GF-D8 (cell line): ENCODE results near the gene PSTPIP1.

Source experiments
- DNase-seq: peaks from one replicate; lab custom pipeline; 2025; lab: John Stamatoyannopoulos, UW

The PSTPIP1 gene

DNA sequence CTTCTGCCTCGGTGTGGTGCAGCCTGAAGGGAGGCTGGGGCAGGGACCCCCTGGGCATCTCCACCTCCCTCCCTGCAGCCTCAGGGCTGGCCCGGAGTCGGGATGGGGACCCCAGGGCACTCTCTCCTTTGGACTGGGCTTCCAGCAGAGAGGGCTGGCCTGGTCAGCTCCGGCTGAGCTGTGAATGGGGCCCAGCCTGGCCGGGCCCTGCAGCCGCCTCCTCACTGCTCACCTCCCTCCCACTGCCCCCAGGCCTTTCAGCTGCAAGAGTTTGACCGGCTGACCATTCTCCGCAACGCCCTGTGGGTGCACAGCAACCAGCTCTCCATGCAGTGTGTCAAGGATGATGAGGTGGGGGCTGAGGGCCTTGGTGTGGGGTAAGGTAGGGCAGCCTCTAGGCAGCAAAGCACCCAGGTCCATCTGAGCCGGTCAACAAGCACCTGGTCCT, 36.0 kb downstream of the PSTPIP1 start:
- DNase-seq, result no peak

DNA sequence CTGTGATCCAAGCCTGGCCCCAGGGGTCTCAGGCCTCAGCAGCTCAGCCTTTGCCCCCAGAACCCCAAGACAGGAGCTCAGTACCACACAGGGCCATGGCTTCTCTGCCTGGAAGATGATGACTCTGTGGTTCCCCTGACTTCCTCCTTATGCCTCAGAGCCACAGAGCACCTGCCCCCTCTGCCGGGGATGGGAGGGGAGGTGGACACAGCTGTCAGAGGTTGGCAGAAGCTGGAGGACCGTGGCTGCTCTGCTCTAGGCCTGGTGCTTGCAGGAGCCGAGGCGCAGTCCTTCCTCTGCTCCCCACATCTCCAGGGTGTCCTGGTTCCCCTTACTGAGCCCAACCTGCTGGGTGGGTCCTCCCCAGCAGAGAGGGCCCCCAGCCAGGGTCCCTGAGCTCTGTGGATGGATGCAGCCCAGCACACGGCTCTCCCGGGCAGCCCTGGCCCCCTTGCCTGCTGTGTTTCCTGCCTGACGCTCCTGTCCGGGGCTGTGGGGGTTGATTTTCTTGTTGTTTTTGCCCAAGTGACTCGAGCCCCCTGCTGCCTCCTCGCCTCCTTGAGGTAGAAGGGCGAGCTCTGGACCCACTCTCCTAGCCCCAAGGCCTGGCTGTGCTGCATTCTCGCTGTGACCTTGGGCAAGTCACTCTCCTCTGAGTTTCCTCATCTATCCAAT, 36.6 kb downstream of the PSTPIP1 start:
- peak; percentile 42 for DNase-seq

DNA sequence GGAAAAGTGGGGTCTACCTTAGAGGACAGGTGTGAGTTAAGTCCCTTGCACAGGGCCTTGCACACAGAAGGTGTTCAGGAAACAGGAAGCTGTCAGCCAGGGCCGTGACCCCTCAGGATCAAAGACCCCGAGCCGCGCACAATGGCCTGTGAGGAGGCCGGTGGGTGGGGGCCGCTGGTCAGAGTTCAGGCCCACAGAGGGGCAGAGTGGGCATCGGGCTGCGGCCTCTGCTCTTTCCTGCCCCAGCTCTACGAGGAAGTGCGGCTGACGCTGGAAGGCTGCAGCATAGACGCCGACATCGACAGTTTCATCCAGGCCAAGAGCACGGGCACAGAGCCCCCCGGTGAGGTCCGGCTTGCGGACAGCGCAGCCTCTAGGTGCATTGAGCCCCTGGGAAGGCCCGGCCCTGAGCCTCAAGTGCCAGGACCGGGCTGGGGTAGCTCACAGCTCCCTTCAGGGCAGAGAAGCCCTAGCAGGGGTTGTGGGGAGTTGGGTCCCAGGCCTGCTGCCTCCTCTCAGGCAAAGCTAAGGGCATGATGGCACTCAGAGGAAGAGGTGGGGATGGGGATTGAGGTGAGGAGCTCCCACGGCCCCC, 37.2 kb downstream of the PSTPIP1 start:
- no peak for DNase-seq

DNA sequence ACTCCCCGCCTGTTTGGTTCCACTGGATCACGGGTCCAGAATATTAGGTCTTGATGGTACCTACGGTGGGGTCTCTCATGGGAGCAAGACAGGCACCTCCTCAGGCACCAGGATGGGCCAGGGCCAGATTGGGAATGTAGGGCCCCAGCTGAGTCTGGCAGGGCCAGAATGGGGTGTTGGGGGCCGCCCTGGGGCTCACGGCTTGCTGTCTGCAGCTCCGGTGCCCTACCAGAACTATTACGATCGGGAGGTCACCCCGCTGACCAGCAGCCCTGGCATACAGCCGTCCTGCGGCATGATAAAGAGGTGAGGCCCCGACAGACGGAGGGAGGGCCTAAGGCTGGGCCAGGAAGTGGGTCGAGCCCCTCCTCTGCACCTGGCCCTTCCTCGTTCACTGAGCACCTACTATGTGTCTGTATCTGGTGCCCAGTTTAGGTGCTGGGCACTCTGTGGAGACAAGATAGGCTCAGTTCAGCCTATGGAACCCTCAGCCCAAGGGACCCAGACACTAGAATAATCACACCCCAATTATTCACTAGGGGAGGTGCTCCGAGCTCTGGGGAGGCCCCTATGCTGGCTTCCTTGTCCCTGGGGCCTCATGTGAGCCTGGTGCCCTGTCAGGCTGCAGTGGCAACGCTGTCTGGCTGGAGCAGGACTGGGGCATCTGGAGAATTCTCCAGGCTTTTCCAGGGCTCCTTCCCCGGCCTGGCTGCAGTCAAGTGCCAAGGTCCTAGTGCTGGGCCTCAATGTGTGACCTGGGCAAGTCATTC, 37.9 kb downstream of the PSTPIP1 start:
- DNase-seq, result no peak

DNA sequence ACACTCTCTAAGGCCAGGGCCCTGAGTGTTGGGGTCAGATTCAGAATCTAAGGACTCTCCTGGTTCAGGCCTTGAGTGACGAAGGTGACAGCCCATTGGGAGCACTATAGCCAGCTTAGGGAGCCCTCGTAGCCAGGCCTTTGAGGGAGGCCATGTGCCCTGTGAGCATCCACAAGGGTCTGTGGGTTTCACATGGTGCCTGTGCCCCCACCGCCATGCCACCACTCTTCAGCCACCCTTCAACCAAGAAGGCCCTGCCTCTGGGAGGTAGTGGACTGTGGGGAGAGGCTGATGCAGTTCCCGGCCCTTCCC, 38.4 kb downstream of the PSTPIP1 start:
- no peak for DNase-seq

DNA sequence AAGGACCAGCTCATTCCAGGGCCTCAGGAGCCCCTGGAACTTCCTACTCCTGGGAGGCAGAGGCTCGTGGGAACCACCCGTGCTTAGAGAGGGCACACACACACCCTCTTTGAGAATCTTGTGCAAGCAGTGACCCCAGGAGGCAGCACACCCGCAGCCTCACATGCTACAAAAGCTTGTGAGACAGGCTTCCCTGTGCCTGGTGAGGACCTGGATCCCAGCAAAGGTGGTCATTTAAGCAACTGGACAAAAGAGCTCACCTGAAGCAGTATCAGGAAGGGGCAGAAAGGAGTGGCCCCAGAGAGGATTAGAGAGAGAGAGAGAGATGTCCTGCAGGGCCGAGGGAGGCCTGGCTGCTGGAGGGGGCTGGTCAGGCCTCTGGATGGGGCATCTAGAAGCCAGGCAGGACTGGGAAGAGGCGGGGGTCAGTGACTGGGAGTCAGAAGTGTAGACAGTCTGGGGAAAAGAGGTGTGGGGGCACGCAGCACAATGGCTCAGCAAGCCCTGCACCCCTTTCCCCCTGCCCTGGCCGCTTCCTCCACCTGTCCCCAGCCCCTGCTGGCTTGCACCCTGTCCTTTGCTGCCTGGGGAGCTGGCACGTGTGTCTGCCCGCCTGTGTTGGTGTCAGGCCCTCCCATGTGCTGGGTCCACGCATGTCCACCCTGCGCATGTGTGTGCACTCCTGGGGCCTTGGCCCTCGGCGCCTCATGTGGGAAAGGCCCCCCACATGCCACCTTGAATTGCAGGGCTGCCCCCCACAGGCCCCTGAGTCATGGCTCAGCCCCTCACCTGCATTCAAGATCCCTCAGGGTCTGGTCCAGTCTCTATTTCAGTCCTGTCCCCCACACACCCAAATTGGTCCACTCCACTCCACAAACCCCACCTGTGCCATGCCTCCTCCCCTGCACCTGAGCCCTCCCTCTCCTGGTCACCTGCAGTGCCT, 39.1 kb downstream of the PSTPIP1 start:
- no peak for DNase-seq

GRCh38 chr15:77034695-77035489, 40.0 kb downstream of the PSTPIP1 start:
- no peak for DNase-seq

GRCh38 chr15:77035584-77035983, 40.7 kb downstream of the PSTPIP1 start:
- no peak for DNase-seq

DNA sequence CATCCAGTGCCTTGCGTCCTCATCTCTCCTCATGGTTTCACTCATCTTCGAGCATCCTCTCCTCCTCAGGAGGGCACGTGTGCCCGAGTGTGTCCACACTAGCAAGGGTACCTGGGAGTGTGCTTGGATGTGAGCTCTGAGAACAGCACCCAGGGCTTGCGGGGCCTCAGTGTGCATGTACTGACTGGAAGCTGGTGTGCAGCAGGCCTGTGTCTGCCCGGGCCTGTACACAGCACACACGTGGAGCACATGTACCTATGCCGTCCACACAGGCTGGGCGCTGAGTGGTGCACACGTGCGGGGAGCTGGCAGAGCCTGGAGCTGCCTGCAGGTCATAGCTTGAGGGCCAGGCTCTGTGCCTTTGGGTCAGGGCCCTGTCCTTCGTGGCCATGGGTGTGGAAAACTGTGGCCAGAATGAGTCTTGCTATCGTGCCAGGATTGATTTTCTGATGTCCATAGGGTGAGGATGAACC, 41.1 kb downstream of the PSTPIP1 start:
- DNase-seq, result no peak

DNA sequence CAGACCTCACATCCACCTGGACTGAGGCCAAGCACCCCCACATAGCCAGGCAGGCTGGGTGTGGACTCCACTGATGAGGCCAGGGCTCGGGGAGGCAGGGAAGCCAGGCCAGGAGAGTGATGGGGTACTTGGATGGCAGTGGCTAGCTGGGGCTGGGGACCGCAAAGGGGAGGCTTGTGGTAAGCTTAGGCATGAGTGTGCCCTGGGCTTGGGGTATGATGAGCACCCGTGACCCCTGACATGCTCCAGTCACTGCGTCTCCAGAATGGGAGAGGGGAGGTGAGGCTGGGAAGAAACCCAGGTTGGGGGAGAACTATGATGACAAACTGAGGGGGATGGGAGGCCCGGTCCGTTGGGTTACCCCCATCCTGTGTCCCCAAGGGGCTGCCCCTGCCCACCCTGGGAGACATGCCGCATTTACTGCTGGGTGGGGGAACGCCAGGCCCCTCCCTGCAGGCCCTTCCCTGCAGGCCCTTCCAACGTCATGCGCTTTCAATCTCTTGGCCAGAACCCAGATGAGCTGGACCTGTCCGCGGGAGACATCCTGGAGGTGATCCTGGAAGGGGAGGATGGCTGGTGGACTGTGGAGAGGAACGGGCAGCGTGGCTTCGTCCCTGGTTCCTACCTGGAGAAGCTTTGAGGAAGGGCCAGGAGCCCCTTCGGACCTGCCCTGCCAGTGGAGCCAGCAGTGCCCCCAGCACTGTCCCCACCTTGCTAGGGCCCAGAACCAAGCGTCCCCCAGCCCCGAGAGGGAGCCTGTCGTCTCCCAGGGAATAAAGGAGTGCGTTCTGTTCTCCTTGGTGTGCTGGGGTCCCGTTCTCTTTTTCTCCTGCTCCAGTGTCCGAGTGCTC, 41.8 kb downstream of the PSTPIP1 start:
- no peak for DNase-seq

GRCh38 chr15:77037388-77038209, 42.7 kb downstream of the PSTPIP1 start:
- no peak for DNase-seq

DNA sequence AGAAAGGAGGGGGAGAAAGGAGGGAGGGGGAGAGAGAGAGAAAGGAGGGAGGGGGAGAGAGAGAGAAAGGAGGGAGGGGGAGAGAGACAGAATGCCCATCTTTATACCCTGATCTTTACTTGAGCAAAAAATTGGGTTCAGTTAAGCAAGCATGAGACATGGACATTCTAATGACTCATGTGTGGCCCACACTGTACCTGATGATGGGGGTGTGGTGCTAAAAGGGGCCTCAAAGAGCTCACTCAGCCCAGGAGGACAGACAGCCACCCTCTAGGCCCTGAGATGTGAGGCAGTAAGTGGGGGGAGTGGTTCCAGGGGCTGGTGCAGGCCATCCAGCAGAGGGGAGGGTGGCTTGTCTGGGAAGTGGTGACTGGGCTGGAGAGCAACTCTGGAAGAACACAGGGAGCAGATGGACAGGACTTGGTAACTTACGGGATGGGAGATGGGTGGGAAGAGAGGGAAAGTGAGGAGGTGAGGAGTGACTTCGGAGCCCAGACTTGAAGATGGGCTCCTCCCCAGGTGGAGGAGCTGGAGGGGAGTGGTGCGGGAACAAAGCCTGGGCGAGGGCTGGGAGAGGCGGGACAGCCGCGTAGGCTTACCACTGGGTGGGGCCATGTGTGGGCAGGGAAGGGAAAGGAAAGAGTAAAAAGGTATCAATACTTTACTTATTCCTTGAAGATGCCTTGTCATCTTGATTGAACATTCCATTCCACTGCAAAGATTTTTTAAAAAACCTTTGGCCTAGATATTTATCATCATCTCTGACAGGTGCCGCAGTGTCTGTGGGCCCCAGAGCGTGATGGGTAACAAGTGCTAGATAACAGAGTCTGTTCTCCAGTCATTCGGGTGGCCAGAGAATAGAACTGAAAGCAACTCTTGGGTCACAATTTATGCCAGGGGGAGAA, 43.6 kb downstream of the PSTPIP1 start:
- no peak for DNase-seq

GRCh38 chr15:77039217-77039533, 44.2 kb downstream of the PSTPIP1 start:
- no peak for DNase-seq

DNA sequence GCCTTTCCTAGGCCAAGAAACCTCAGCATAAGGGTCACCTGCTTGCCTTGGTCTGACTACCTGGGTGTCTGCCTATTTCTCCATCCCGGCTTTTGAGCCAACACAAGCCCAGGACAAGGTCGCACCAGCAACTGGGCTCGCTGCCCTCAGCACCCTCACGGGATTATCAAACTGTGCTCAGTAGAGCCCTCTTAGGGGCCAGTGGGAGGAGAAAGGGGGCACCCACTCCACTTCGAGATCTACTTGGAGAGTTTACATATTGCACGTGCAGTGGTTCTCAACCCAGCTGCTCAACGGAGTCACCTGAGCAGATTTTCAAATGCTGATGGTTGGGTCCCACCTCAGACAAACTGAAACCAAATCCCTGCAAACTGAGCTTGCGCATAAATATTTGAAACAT, 44.9 kb downstream of the PSTPIP1 start:
- no peak for DNase-seq

- no peak for DNase-seq
These were observed 45.7 kb downstream of the PSTPIP1 start for GRCh38 chr15:77040673-77041072.

DNA sequence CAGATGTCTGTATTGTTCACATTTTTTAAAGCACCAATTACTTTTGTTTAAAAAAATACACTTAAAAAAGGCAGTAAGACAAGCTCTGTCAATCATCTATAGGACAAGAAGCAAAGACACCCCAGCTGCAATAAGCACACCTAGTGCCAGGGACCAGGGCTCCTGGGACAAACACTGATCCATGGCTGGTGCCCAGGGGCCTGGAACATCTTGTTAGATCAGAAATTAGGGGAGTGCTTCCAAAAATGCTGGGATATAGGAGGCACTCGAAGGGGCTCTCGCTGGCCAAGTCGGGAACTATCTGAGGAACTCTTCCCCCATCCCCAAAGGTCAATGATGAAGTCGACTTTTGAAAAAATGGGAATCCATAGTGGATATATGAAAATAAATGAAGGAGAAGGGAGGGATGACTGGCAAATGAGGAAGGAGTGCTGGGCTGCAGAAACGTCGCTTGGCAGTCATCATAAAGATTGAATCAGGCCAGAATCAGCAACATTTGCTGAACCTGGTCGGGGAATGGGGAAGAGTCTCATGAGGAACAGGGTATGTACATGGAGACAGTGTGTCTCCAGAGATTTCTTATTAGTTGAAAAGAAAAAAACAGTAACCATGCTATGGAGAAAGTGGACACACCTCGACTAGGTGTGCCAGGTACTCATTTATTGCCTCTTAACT, 47.5 kb downstream of the PSTPIP1 start:
- DNase-seq, result no peak

DNA sequence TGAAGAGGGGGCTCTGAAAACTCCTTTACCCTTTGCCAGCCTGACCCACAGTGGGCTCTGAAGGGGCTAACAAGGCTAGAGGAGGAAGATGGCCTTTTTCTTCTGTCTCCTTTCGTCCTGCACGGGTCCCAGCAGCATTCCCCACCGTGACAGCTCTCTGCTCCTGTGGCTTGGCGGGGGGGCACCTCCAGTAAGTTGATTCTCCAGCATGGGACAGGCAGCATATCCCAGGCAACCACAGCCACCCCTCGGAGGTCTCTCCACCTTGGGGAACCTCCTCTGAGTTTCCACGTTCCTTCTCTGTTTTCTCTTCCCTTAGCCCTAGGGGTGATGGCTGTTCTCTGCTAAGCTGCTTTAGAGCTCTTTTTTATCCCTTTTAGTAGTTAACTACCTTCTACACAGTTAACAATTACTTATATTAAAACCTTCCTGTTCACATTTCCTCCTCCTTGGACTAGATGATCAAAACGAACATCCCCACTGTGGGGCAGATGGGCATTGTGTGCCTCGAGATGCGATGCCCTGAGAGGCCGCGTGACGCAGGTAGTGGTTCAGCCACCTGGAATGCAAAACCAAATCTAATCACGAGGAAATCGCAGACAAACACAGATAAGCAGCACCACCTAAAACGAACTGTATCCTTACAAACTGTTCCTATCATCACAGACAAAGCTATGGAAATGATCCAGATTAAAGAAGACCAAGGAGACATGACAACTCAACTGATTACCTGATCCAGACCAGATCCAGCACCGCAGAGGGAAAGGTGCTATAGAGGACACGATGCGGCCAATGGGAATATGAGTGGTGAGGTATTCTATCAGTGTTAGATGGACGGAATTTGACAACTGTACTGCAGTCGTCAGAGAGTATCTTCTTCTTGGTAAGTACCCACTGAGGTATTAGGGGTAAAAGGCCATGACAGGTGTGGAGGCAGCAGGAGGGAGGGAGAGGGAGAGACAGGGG, 48.3 kb downstream of the PSTPIP1 start:
- no peak for DNase-seq
